T-helper 2 cell treated with Interferon-gamma antibody and Interleukin-4, amounts not matched to agents 100 ng/mL and 5 ng/mL, for 36 hours (primary cell): ENCODE data around the gene PRDM2. TPM values are rescaled to one million over a fixed set of nuclear protein-coding genes. Genes with fewer than 3 reads are reported as not detected.
"Not testable (repeated sequence)": the region's sequence is repeated elsewhere in the genome, so short reads cannot be mapped to it uniquely, and the experiment has no call there.

ENCODE experiments used
- intact Hi-C: fragments of 100-400 bp; cut with micrococcal nuclease; formaldehyde crosslinking; loops from one replicate; pipeline ENCODE4 v1.15.1; 2023
- total RNA-seq: library from RNA; stranded (reverse); gene quantifications from 2 replicates; pipeline ENCODE4 v1.2.3, GENCODE V29; 2022

The PRDM2 gene
- 53.6 and 54.0 TPM in 2 replicates for total RNA-seq

- intact Hi-C loops, result loop anchor here (1.0 kb wide), 2 partner anchors 31 to 49 kb away; no protein-coding TSS in a partner anchor
Observed at GRCh38 chr1:13699936-13700520, at the start of gene PRDM2. PRDM2 (plus strand) TSS chr1:13700188; CDS start chr1:13715606, 15,418 bp downstream.

GRCh38 chr1:13651279-13651678, 48.7 kb upstream of the PRDM2 start:
- intact Hi-C loops, result no loop called here

GRCh38 chr1:13652238-13652637, 47.8 kb upstream of the PRDM2 start:
- intact Hi-C loops, result no loop called here

- intact Hi-C loops, result no loop called here
Observed at GRCh38 chr1:13661539-13661938, 38.4 kb upstream of the PRDM2 start.

- intact Hi-C loops, result no loop called here
Observed at GRCh38 chr1:13662493-13662892, 37.5 kb upstream of the PRDM2 start.

- intact Hi-C loops, result no loop called here
Observed at GRCh38 chr1:13663969-13664368, 36.0 kb upstream of the PRDM2 start.

- intact Hi-C loops, result no loop called here
Observed at GRCh38 chr1:13664451-13664850, 35.5 kb upstream of the PRDM2 start.

- intact Hi-C loops, result no loop called here
Observed at GRCh38 chr1:13666317-13666716, 33.7 kb upstream of the PRDM2 start.

GRCh38 chr1:13667691-13668090, 32.3 kb upstream of the PRDM2 start:
- intact Hi-C loops, result no loop called here

GRCh38 chr1:13674377-13674776, 25.6 kb upstream of the PRDM2 start:
- intact Hi-C loops, result no loop called here

GRCh38 chr1:13675151-13675651, 24.8 kb upstream of the PRDM2 start:
- intact Hi-C loops, result no loop called here

- intact Hi-C loops, result no loop called here
Observed at GRCh38 chr1:13677896-13678295, 22.1 kb upstream of the PRDM2 start.

GRCh38 chr1:13679651-13680050, 20.3 kb upstream of the PRDM2 start:
- intact Hi-C loops, result no loop called here

- intact Hi-C loops, result not testable (repeated sequence)
Observed at GRCh38 chr1:13680609-13681008, 19.4 kb upstream of the PRDM2 start.

- intact Hi-C loops, result no loop called here
Observed at GRCh38 chr1:13681921-13682320, 18.1 kb upstream of the PRDM2 start.

GRCh38 chr1:13682444-13682843, 17.5 kb upstream of the PRDM2 start:
- intact Hi-C loops, result no loop called here

- intact Hi-C loops, result no loop called here
Observed at GRCh38 chr1:13683206-13683605, 16.8 kb upstream of the PRDM2 start.

GRCh38 chr1:13687151-13687715, 12.8 kb upstream of the PRDM2 start:
- intact Hi-C loops, result no loop called here

- intact Hi-C loops, result not testable (repeated sequence)
Observed at GRCh38 chr1:13693094-13693493, 6.9 kb upstream of the PRDM2 start.

GRCh38 chr1:13694886-13695684, 4.9 kb upstream of the PRDM2 start:
- intact Hi-C loops, result no loop called here

- intact Hi-C loops, result no loop called here
Observed at GRCh38 chr1:13697738-13698137, 2.2 kb upstream of the PRDM2 start.

- intact Hi-C loops, result no loop called here
Observed at GRCh38 chr1:13699510-13699909, 478 bp upstream of the PRDM2 start.
